Activated CD8-positive, alpha-beta T cell treated with anti-CD3 and anti-CD28 coated beads for 36 hours (primary cell): ENCODE measurements around the gene NECAB3. TPM values are rescaled to one million over a fixed set of nuclear protein-coding genes. Genes with fewer than 3 reads are reported as not detected.

Experiments used
- ATAC-seq: fragments of 200-7000 bp; cut with Tn5 transposase; one replicate; pipeline ENCODE4 v1.10.0; 2021; ENCODE audit warnings: mild to moderate bottlenecking, moderate library complexity
- CTCF ChIA-PET: fragments of 350-600 bp; sonication (Branson Sonifier 250); formaldehyde crosslinking; loops from one replicate; lab custom pipeline; 2021; ENCODE audit warnings: antibody characterized with exemption; lab: Charles Lee
- POLR2A ChIA-PET: fragments of 350-600 bp; sonication (Branson Sonifier 250); formaldehyde crosslinking; loops from one replicate; lab custom pipeline; 2021; ENCODE audit warnings: antibody characterized with exemption; lab: Charles Lee
- DNase-seq: peaks from one replicate; pipeline ENCODE4 v3.0.0-alpha.2; 2020
- H3K27ac Mint-ChIP-seq: one replicate; pipeline ENCODE4 v1.8.0; 2021; ENCODE audit warnings: mild to moderate bottlenecking, mixed read lengths
- H3K27me3 Mint-ChIP-seq: one replicate; pipeline ENCODE4 v1.8.0; 2021; ENCODE audit warnings: mixed read lengths
- H3K36me3 Mint-ChIP-seq: one replicate; pipeline ENCODE4 v1.8.0; 2021; ENCODE audit warnings: low read depth, mixed read lengths
- H3K4me1 Mint-ChIP-seq: one replicate; pipeline ENCODE4 v1.8.0; 2021; ENCODE audit warnings: low read depth, mixed read lengths
- H3K4me3 Mint-ChIP-seq: one replicate; pipeline ENCODE4 v1.8.0; 2021; ENCODE audit warnings: mild to moderate bottlenecking, moderate library complexity, mixed read lengths
- H3K9me3 Mint-ChIP-seq: one replicate; pipeline ENCODE4 v1.8.0; 2021; ENCODE audit warnings: mixed read lengths
- CTCF ChIP-seq: fragments of 200-600 bp; IDR thresholded peaks from one replicate; pipeline ENCODE4 v1.8.0; 2022; ENCODE audit warnings: antibody characterized with exemption, mild to moderate bottlenecking
- intact Hi-C: fragments of 100-400 bp; cut with micrococcal nuclease; formaldehyde crosslinking; loops from one replicate; pipeline ENCODE4 v1.10.0; 2022
- total RNA-seq, 2 experiments: library from RNA; stranded (reverse); gene quantifications; one replicate each; pipeline ENCODE4 v1.2.3, GENCODE V29; 2021

NECAB3 gene
- total RNA-seq, 2 experiments from 2014 or later: 13.7 to 16.0 TPM

- Mint-ChIP-seq H3K27me3 (no peaks in the 10 kb centered on the region), H3K36me3 (no peaks in the 10 kb centered on the region), H3K9me3 (no peaks in the 10 kb centered on the region), H3K4me3 (no peak overlapping the region), H3K27ac (no peak overlapping the region), H3K4me1 (peaks cover 23% of the 10 kb centered on the region)
- no peak for DNase-seq
- POLR2A ChIA-PET: interaction anchor here (0.7 to 1.5 kb wide), 2 partner anchors 10 to 13 kb away, joined by 3 to 11 read pairs; partner anchors contain the start of gene ACTL10
- no peak for ATAC-seq
- CTCF ChIA-PET: interaction anchor here (0.7 to 2.9 kb wide), 11 partner anchors 10 to 211 kb away, joined by 3 to 20 read pairs (median 4); partner anchors contain the start of genes ACTL10, C20orf144 and SNTA1
- intact Hi-C loops: loop anchor here (5.0 kb wide), 1 partner anchor 197 kb away; no protein-coding TSS in a partner anchor
- TF ChIP-seq CTCF: no peak
Observed at GRCh38 chr20:33653900-33654596, 20.2 kb downstream of the NECAB3 start.

- ATAC-seq: peak; percentile 77
- CTCF ChIA-PET: interaction anchor here (0.7 to 2.9 kb wide), 12 partner anchors 10 to 210 kb away, joined by 3 to 20 read pairs (median 4); partner anchors contain the start of genes ACTL10, C20orf144, CBFA2T2 and SNTA1
- no peak overlapping the region for H3K27ac Mint-ChIP-seq
Observed at GRCh38 chr20:33653218-33653899, 20.9 kb downstream of the NECAB3 start.

GRCh38 chr20:33651562-33652048 lies 22.6 kb downstream of the NECAB3 start:
- Mint-ChIP-seq H3K36me3 (no peaks in the 10 kb centered on the region), H3K4me3 (no peak overlapping the region), H3K9me3 (no peaks in the 10 kb centered on the region), H3K27ac (no peak overlapping the region), H3K27me3 (no peaks in the 10 kb centered on the region), H3K4me1 (peaks cover 38% of the 10 kb centered on the region)
- ATAC-seq: no peak
- intact Hi-C loops: loop anchor here (5.0 kb wide), 1 partner anchor 194 kb away; no protein-coding TSS in a partner anchor
- no peak for TF ChIP-seq CTCF
- no peak for DNase-seq
- POLR2A ChIA-PET: interaction anchor here (0.9 kb wide), 1 partner anchor 15 kb away, joined by 4 read pairs; the partner anchor contains the start of gene ACTL10
- CTCF ChIA-PET: interaction anchor here (1.2 to 2.9 kb wide), 3 partner anchors 12 to 350 kb away, joined by 3 to 20 read pairs (median 9); partner anchors contain the start of genes ACTL10 and C20orf144

More at GRCh38 chr20:33653218-33653899, 20.9 kb downstream of the NECAB3 start:
- Mint-ChIP-seq H3K4me1 (peaks cover 28% of the 10 kb centered on the region), H3K4me3 (no peak overlapping the region), H3K9me3 (no peaks in the 10 kb centered on the region), H3K27me3 (no peaks in the 10 kb centered on the region), H3K36me3 (no peaks in the 10 kb centered on the region)
- peak; percentile 71 for TF ChIP-seq CTCF
- POLR2A ChIA-PET: interaction anchor here (0.7 to 1.5 kb wide), 2 partner anchors 11 to 14 kb away, joined by 3 to 11 read pairs; partner anchors contain the start of gene ACTL10
- peak; percentile 72 for DNase-seq
- intact Hi-C loops: loop anchor here (5.0 kb wide), 1 partner anchor 196 kb away; no protein-coding TSS in a partner anchor

- no peak overlapping the region for H3K4me3 Mint-ChIP-seq
- no peaks in the 10 kb centered on the region for H3K27me3 Mint-ChIP-seq
- intact Hi-C loops: loop anchor here (5.0 kb wide), 1 partner anchor 194 kb away; no protein-coding TSS in a partner anchor
- no peaks in the 10 kb centered on the region for H3K9me3 Mint-ChIP-seq
- H3K4me1 Mint-ChIP-seq: peaks cover 38% of the 10 kb centered on the region
- H3K36me3 Mint-ChIP-seq: no peaks in the 10 kb centered on the region
- no peak overlapping the region for H3K27ac Mint-ChIP-seq
- ChIA-PET CTCF (interaction anchor here (1.2 to 2.9 kb wide), 3 partner anchors 13 to 350 kb away, joined by 3 to 20 read pairs (median 9); partner anchors contain the start of genes ACTL10 and C20orf144), POLR2A (interaction anchor here (0.9 kb wide), 1 partner anchor 16 kb away, joined by 4 read pairs; the partner anchor contains the start of gene ACTL10)
- no peak for TF ChIP-seq CTCF
- no peak for DNase-seq
- no peak for ATAC-seq
Observed at GRCh38 chr20:33650753-33651561, 23.3 kb downstream of the NECAB3 start.
